GM18909 (cell line): Measurements from ENCODE around the gene PIP4K2A.
"Not testable (repeated sequence)": the region's sequence is repeated elsewhere in the genome, so short reads cannot be mapped to it uniquely, and the experiment has no call there.

ENCODE experiments used
- ATAC-seq: cut with Tn5 transposase; IDR thresholded peaks from one replicate; pipeline ENCODE4 v1.9.1; 2021; ENCODE audit warnings: mild to moderate bottlenecking; ENCODE audit not compliant: unreplicated experiment, poor library complexity

PIP4K2A gene

DNA sequence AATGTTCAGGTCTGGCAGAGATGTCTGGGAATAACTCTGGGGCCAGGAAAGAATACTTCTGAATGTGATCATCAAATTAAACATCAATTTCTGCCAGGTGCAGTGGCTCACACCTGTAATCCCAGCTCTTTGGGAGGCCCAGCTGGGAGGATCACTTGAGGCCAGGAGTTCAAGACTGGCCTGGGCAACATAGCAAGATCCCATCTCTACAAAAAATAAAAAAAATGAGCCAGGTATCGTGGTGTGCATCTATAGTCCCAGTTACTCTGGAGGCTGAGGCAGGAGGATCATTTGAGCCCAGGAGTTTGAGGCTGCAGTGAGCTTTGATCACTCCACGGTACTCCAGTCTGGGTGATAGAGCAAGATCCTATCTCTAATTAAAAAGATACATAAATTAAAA lies 214.4 kb downstream of the PIP4K2A start:
- ATAC-seq, result not testable (repeated sequence)

DNA sequence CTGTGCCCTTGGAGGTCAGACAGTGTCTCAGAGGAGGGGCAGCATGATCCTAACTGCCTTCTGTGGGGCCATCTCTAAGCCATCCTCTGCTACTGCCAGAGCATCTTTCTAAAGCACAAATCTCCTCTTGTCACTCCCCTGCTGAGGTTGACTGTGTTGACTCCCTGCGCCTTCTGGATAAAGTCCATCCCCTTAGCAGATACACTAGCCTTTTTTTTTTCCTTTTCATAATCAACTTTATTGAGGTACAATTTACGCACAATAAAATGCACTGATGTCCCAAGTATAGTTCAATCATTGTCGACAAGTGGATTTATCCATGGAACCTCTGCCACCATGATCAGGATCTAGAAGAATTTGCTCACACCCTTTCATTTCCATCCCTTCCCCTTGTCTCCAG lies 219.0 kb downstream of the PIP4K2A start:
- ATAC-seq, result no peak

DNA sequence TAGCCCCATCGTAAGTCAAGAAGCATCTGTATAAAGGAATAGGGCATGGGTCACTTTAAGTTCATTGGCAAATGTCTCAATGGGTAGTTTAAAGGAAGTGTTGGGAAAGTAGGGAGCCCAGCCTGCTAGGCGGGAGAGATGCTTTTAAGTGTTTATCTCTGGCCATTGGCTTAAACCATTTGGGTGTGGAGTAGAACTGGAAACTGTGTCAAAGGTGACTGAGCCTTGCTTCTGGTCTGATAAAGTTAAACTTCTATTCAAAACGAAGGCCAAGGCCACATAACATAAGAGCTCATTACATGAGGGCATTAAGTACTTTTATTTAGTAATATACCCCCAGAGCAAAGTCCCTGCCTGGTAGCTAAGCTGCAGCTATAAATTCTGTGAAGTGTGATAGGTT lies 220.4 kb downstream of the PIP4K2A start:
- ATAC-seq, result no peak

DNA sequence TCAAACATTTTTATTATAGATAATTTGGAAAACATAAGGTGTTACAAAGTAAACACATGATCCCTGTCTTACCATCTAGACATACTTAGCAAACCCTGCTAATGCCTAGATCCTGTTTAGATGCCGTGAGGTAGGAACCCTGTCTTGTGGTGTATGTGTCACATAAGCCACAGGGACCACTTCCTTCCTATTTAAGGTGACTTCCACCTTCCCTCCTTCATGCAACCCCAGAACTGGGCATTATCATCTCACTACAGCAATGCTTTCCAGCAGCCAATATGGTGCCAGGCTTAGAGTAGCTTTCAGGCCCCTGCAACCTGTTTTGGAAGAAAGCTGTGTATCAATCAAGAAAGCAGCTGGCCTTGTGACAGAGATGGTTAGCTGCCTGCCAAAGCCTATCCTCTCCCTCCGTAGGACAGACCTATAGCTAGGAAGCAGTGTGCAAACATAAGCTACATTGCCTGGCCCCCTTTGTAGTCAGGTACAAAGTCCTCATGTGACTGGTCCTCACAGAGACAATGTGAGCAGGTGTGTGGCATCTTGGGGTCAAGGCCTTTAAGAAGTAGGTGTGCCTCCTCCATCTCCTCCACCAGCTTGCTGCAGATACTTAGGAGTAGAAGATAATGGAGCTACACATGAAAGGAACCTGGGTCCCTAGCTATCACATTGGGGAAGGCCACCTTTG lies 222.3 kb downstream of the PIP4K2A start:
- ATAC-seq, result no peak

DNA sequence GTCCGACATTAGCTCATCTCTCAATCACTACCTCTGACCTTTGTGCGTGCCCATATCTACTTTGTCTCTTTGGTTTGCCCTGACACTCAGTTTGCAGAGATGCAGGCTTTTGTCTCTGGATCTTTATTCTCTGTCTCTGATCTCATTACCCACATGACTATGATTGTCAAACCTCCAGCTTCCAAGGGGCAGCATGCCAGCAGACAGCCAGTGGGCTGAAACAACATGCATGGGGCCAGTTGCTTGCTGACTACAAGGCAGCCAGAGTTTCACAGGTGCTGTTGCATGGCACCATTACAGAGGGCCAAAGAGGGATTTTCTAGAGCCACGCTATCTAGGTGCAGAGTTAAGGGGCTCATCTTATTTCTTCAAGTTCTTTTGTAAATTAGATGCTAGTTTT lies 222.9 kb downstream of the PIP4K2A start:
- ATAC-seq, result no peak

DNA sequence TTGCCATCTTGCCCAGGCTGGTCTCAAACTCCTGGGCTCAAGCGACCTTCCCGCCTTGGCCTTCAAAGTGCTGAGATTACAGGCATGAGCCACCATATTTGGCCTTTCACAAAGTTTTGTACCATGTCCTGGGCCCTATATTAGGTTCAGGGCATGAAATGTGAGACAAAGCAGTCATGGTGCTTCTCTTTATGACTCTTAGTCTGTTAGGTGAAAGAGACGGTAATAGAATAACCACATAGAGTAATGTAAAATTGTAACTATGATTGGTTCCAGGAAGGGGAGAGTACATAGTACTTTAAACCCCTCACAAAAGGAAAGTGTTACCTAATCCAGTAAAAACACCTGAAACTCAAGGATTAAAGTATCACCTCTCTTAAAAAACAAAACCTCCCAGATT lies 224.4 kb downstream of the PIP4K2A start:
- no peak for ATAC-seq

DNA sequence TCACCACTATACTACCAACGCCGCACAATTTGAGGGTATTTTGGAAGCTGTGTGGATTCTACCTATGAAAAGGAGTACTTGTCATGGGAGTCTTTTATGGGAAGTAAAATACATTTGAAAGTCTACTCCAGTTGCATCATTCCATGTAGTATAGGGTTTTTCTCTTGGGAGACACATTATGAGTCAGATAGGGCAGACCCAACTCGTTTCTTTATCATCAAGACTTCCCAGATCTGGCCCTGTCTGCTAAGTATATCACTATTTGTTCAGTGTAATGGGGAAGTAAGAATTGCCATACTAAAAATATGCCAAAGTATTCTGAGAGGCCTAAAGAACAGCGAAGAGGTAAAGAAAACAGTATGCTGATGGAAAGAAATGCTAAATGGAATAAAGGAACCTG lies 224.9 kb downstream of the PIP4K2A start:
- ATAC-seq, result no peak

DNA sequence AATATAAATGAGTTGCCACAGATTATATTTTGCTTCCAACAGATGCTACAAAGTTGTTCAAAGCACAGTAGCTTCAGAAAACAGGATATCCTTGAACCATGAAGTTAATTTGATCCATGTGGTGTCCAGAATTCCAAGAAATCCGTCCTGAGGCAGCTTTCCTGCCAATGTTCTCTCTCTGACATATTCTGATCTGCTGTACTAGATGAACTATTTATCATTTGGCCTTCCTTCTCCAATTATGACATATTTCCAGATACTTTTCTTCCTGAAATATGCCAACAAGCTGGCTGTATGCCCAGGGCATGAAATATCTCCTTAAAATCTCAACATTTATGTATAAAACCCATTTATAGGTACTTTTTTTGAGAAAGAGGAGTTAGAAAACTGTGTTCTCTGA lies 227.9 kb downstream of the PIP4K2A start:
- ATAC-seq, result no peak
